ENCODE measurements around the gene FAM162A.

DNA sequence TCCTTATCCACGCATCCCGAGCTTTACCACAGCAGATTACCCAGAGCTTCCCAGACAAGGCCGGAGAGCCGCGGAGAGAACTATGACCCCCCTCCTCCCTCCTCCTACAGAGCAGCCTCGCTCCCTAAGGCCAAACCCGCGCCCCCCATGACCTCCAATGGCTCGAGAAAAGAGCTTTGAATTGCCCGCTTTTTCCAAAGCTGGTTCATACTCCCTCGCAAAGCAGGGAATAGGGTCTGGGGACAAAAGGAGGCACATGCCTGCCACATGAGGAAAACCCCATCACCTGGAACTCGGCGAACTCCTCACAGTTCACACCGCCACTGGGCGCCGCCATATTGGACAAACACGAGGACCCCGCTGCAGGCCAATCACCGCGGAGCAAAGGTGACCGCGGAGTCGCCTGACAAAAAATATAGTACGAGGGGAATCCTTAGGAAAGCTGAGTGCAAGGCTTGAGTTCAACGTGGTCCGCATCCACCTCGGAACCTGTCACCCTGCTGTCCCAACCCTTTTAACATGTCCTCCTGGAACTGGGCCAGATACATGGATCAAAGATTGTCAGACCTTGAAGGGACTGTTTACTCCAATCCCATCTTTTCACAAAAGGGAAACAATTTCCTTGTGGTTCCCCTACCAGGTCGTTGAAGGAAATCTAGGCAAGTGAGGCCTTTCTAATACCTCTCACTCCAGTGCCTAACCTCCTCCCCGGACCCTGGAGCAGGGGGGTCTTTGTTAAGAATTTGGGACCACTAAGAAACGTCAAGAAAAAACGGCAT is 905 bp upstream of the FAM162A start, which contains the start of gene MIX23:
- peak; percentile 50 for TF ChIP-seq POLR2A (IDR thresholded peaks at IDR 0.05; ENCODE audit: low read length)
- TF ChIP-seq GATA1 (IDR thresholded peaks at IDR 0.05; ENCODE audit: low read depth, low read length) = no peak

Measured in erythroblast (primary cell).